ENCODE results near the gene TTC34. TPM values are rescaled to one million over a fixed set of nuclear protein-coding genes. Genes with fewer than 3 reads are reported as not detected.

TTC34 gene
- total RNA-seq, 1 experiment from 2014 or later, result 1.3 TPM

DNA sequence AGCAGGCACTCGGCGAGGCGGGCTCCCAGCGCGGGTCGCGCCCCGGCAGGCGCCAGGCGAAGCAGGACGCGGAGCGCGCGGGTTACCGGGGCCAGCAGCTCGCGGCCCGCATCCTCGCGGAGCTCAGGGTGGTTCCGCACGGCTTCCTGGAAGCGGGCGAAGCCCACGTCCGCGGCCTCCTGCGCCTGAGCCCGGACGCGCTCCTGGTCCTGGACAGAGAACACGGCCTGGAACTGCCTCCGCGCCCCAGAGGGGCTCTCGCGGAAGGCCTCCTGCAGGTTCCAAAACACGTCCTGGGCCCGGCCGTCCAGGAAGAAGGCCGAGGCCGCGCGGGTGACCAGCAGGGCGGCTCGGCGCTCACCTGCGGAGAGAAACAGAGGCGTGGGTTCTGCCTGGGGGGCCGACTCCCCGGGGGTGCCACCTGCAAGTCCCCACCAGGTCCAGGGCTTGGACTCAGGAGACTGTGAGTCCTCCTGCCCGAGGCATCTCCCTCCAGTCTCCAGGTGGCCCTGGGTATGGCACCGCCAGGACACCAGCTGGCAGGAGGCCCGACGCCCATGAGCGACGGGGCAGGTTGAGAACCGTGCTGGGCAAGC, 11.4 kb downstream of the TTC34 start (continued):
- TF ChIP-seq, protein P1, sequence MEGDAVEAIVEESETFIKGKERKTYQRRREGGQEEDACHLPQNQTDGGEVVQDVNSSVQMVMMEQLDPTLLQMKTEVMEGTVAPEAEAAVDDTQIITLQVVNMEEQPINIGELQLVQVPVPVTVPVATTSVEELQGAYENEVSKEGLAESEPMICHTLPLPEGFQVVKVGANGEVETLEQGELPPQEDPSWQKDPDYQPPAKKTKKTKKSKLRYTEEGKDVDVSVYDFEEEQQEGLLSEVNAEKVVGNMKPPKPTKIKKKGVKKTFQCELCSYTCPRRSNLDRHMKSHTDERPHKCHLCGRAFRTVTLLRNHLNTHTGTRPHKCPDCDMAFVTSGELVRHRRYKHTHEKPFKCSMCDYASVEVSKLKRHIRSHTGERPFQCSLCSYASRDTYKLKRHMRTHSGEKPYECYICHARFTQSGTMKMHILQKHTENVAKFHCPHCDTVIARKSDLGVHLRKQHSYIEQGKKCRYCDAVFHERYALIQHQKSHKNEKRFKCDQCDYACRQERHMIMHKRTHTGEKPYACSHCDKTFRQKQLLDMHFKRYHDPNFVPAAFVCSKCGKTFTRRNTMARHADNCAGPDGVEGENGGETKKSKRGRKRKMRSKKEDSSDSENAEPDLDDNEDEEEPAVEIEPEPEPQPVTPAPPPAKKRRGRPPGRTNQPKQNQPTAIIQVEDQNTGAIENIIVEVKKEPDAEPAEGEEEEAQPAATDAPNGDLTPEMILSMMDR (IDR thresholded peaks at IDR 0.05 in 2 of 3, conservative IDR thresholded peaks at IDR 0.05 in 1 of 3; ENCODE audit: borderline replicate concordance in 1 of 3, insufficient read depth in 1 of 3, low read depth in 2 of 3, low read length in 2 of 3), result no peak
- no peak for TF ChIP-seq SIN3A (IDR thresholded peaks at IDR 0.05; ENCODE audit: low read depth)
- TF ChIP-seq ELF1 (IDR thresholded peaks at IDR 0.05; ENCODE audit: borderline replicate concordance, low read depth), result no peak
- no peak for TF ChIP-seq CEBPB (IDR thresholded peaks at IDR 0.05; ENCODE audit: low read depth)
- TF ChIP-seq, protein P2, sequence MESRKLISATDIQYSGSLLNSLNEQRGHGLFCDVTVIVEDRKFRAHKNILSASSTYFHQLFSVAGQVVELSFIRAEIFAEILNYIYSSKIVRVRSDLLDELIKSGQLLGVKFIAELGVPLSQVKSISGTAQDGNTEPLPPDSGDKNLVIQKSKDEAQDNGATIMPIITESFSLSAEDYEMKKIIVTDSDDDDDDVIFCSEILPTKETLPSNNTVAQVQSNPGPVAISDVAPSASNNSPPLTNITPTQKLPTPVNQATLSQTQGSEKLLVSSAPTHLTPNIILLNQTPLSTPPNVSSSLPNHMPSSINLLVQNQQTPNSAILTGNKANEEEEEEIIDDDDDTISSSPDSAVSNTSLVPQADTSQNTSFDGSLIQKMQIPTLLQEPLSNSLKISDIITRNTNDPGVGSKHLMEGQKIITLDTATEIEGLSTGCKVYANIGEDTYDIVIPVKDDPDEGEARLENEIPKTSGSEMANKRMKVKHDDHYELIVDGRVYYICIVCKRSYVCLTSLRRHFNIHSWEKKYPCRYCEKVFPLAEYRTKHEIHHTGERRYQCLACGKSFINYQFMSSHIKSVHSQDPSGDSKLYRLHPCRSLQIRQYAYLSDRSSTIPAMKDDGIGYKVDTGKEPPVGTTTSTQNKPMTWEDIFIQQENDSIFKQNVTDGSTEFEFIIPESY (IDR thresholded peaks at IDR 0.05; ENCODE audit: extremely low read depth, insufficient replicate concordance, low read length), result no peak
- TF ChIP-seq EZH2phosphoT487 (IDR thresholded peaks at IDR 0.05; ENCODE audit: borderline replicate concordance), result no peak

DNA sequence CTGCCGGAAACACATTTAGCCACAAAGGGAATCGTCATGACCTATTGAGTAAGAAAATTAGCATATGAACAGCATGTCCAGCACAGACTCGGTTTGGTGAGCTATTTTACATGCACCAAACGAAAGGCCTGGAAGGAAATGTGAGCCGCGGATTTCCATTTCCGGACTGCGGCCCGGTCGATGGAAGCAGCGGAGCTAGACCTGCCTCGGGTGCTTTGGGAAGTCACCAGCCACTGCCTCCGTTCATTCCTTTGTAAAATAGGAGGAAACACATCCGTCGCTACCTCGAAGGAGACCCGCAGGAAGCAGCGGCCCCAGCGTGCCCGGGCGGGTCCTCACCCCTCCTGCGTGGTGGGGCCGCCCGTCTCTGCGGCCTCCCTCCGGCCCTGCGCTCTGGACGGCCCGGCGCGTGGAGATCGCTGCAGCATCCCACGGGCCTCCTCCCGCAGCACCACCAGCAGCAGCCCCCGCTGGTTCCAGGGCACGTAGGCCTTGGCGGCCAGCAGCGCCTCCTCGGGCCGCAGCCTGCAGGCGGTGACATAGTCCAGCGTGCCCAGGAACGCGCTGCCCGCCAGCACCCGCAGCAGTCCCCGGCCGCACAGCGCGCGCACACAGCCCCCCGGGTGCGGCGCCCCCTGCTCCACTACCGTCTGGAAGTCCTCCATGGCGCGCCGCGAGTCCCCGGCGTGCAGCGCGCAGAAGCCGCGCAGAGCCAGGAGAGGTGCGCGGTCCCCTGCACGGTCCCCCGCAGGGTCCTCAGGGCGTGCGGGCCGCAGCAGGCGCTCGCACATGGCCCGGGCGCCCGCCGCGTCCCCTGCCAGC, 12.1 kb downstream of the TTC34 start:
- no peak overlapping the region for H3K4me3 ChIP-seq (replicated peaks in 1 of 2; ENCODE audit: low read depth in 1 of 2, low read length in 2 of 2)
- RAD21 ChIA-PET (ENCODE audit: low non-redundant PET in 1 of 2, low total read pairs in 2 of 2, uncharacterized antibody in 2 of 2, unreplicated experiment in 2 of 2), result no interaction called here
- TF ChIP-seq, protein P1 (IDR thresholded peaks at IDR 0.05 in 2 of 3, conservative IDR thresholded peaks at IDR 0.05 in 1 of 3; ENCODE audit: borderline replicate concordance in 1 of 3, insufficient read depth in 1 of 3, low read depth in 2 of 3, low read length in 2 of 3), result no peak
- TF ChIP-seq CEBPB (IDR thresholded peaks at IDR 0.05; ENCODE audit: low read depth), result no peak
- TF ChIP-seq JUND (IDR thresholded peaks at IDR 0.05), result no peak
- TF ChIP-seq CBX3 (IDR thresholded peaks at IDR 0.05; ENCODE audit: low read depth), result no peak
- TF ChIP-seq ATF3 (IDR thresholded peaks at IDR 0.05), result no peak
- no peak for TF ChIP-seq YY1 (IDR thresholded peaks at IDR 0.05; ENCODE audit: extremely low read depth, insufficient replicate concordance, low read depth, low read length)
- no peak for TF ChIP-seq FOSL1 (IDR thresholded peaks at IDR 0.05; ENCODE audit: low read depth)
- no peak for TF ChIP-seq POLR2AphosphoS5 (IDR thresholded peaks at IDR 0.05; ENCODE audit: low read depth, low read length)
- no peak for TF ChIP-seq MAX (IDR thresholded peaks at IDR 0.05)
- TF ChIP-seq TCF7L2 (IDR thresholded peaks at IDR 0.05; ENCODE audit: borderline replicate concordance, extremely low read depth, insufficient read depth, insufficient read length), result no peak
- TF ChIP-seq EZH2 (IDR thresholded peaks at IDR 0.05), result no peak
- no peak for TF ChIP-seq EGR1 (IDR thresholded peaks at IDR 0.05; ENCODE audit: low read depth)
- CTCF ChIA-PET, result no interaction called here
- H3K9me3 ChIP-seq (ENCODE audit: control insufficient read depth in 1 of 2, insufficient read depth in 1 of 2, low read depth in 1 of 2, low read length in 2 of 2), result peaks cover 0 to 3% of the 10 kb centered on the region in 2 experiments; a peak in 1 of 4 replicates
- no peak overlapping the region for H3K9ac ChIP-seq (ENCODE audit: low read length)
- POLR2A ChIA-PET, result no interaction called here
- no TSS peak for BruUV-seq (replicated peaks)
- no peak overlapping the region for H3K4me2 ChIP-seq (ENCODE audit: low read length)
- no peaks in the 10 kb centered on the region for H3K79me2 ChIP-seq (ENCODE audit: insufficient read depth, low read length)
- no peak overlapping the region for H2AFZ ChIP-seq (ENCODE audit: low read depth, low read length, poor library complexity, severe bottlenecking)
- no peaks in the 10 kb centered on the region for H3K4me1 ChIP-seq (ENCODE audit: control insufficient read depth in 1 of 2, insufficient read depth in 2 of 2, low read length in 2 of 2)
- H4K20me1 ChIP-seq (ENCODE audit: insufficient read depth), result no peaks in the 10 kb centered on the region
- DNase-seq (ENCODE audit: low read depth, low spot score) (no peak), ATAC-seq (no peak)
- H3K27me3 ChIP-seq (ENCODE audit: insufficient read depth, low read length), result no peaks in the 10 kb centered on the region
- intact Hi-C loops (cut with micrococcal nuclease), result no loop called here
- H3K36me3 ChIP-seq (ENCODE audit: control insufficient read depth in 1 of 2, insufficient read depth in 2 of 2, low read length in 2 of 2), result no peaks in the 10 kb centered on the region
- H3K9me2 ChIP-seq (ENCODE audit: insufficient read depth), result no peaks in the 10 kb centered on the region
- H3K27ac ChIP-seq (ENCODE audit: low read depth, low read length), result no peak overlapping the region
